ACC112 (cell line): ENCODE measurements around the gene PREX1.

Experiments
- H2AFZ ChIP-seq: fragments of 200-600 bp; sonication (generic); one replicate; pipeline ENCODE4 v1.6.0; 2017; ENCODE audit warnings: antibody characterized with exemption, low read length; ENCODE audit not compliant: unreplicated experiment
- H3K27ac ChIP-seq: fragments of 200-600 bp; sonication (generic); 2 replicates; pipeline ENCODE4 v1.5.1; 2014; ENCODE audit warnings: low read depth, mild to moderate bottlenecking, antibody characterized with exemption, low read length, moderate library complexity
- H3K27me3 ChIP-seq: fragments of 200-600 bp; sonication (generic); 2 replicates; pipeline ENCODE4 v1.6.1; 2014; ENCODE audit warnings: mild to moderate bottlenecking, antibody characterized with exemption, low read length, moderate library complexity, mixed read lengths; ENCODE audit not compliant: insufficient read depth
- H3K36me3 ChIP-seq: fragments of 200-600 bp; sonication (generic); 2 replicates; pipeline ENCODE4 v1.6.1; 2016; ENCODE audit warnings: mild to moderate bottlenecking, antibody characterized with exemption, low read length, moderate library complexity, mixed read lengths; ENCODE audit not compliant: insufficient read depth
- H3K4me1 ChIP-seq: fragments of 200-600 bp; sonication (generic); one replicate; pipeline ENCODE4 v1.6.1; 2016; ENCODE audit warnings: low read length, mixed read lengths; ENCODE audit not compliant: insufficient read depth, unreplicated experiment, control insufficient read depth
- H3K4me3 ChIP-seq: fragments of 200-600 bp; sonication (generic); 2 replicates; pipeline ENCODE4 v1.5.1; 2014; ENCODE audit warnings: mild to moderate bottlenecking, low read depth, low read length
- H3K79me2 ChIP-seq: fragments of 200-600 bp; sonication (generic); one replicate; pipeline ENCODE4 v1.6.0; 2016; ENCODE audit warnings: low read length; ENCODE audit not compliant: control insufficient read depth, unreplicated experiment, insufficient read depth

The PREX1 gene

GRCh38 chr20:48716086-48716485 is 111.7 kb downstream of the PREX1 start:
- H2AFZ ChIP-seq: no peak overlapping the region
- no peaks in the 10 kb centered on the region for H3K27me3 ChIP-seq
- H3K79me2 ChIP-seq: no peaks in the 10 kb centered on the region
- no peaks in the 10 kb centered on the region for H3K4me1 ChIP-seq
- no peaks in the 10 kb centered on the region for H3K36me3 ChIP-seq
- H3K4me3 ChIP-seq: no peak overlapping the region
- no peak overlapping the region for H3K27ac ChIP-seq

- H3K27me3 ChIP-seq: no peaks in the 10 kb centered on the region
- no peak overlapping the region for H2AFZ ChIP-seq
- H3K36me3 ChIP-seq: no peaks in the 10 kb centered on the region
- H3K4me1 ChIP-seq: no peaks in the 10 kb centered on the region
- H3K4me3 ChIP-seq: no peak overlapping the region
- H3K27ac ChIP-seq: no peak overlapping the region
- no peaks in the 10 kb centered on the region for H3K79me2 ChIP-seq
Measured at GRCh38 chr20:48714764-48715163, 113.0 kb downstream of the PREX1 start.

- H3K27me3 ChIP-seq: no peaks in the 10 kb centered on the region
- no peaks in the 10 kb centered on the region for H3K79me2 ChIP-seq
- no peaks in the 10 kb centered on the region for H3K36me3 ChIP-seq
- H3K4me3 ChIP-seq: no peak overlapping the region
- H3K4me1 ChIP-seq: no peaks in the 10 kb centered on the region
- H2AFZ ChIP-seq: no peak overlapping the region
- no peak overlapping the region for H3K27ac ChIP-seq
Measured at GRCh38 chr20:48711696-48712464, 115.9 kb downstream of the PREX1 start.

- Histone ChIP-seq H3K4me1 (no peaks in the 10 kb centered on the region), H3K36me3 (no peaks in the 10 kb centered on the region), H2AFZ (no peak overlapping the region), H3K27me3 (no peaks in the 10 kb centered on the region), H3K4me3 (no peak overlapping the region), H3K27ac (no peak overlapping the region), H3K79me2 (no peaks in the 10 kb centered on the region)
Measured at GRCh38 chr20:48711044-48711428, 116.8 kb downstream of the PREX1 start.

GRCh38 chr20:48710341-48711043 is 117.3 kb downstream of the PREX1 start:
- no peaks in the 10 kb centered on the region for H3K36me3 ChIP-seq
- no peak overlapping the region for H3K4me3 ChIP-seq
- no peak overlapping the region for H2AFZ ChIP-seq
- no peaks in the 10 kb centered on the region for H3K79me2 ChIP-seq
- H3K27me3 ChIP-seq: no peaks in the 10 kb centered on the region
- H3K27ac ChIP-seq: no peak overlapping the region
- no peaks in the 10 kb centered on the region for H3K4me1 ChIP-seq

- H3K27ac ChIP-seq: no peak overlapping the region
- no peaks in the 10 kb centered on the region for H3K79me2 ChIP-seq
- no peaks in the 10 kb centered on the region for H3K4me1 ChIP-seq
- H3K4me3 ChIP-seq: no peak overlapping the region
- H3K27me3 ChIP-seq: no peaks in the 10 kb centered on the region
- no peaks in the 10 kb centered on the region for H3K36me3 ChIP-seq
- no peak overlapping the region for H2AFZ ChIP-seq
Measured at GRCh38 chr20:48709744-48710143, 118.1 kb downstream of the PREX1 start.

- no peaks in the 10 kb centered on the region for H3K27me3 ChIP-seq
- no peaks in the 10 kb centered on the region for H3K79me2 ChIP-seq
- H3K4me3 ChIP-seq: no peak overlapping the region
- no peaks in the 10 kb centered on the region for H3K36me3 ChIP-seq
- no peak overlapping the region for H3K27ac ChIP-seq
- H3K4me1 ChIP-seq: no peaks in the 10 kb centered on the region
- H2AFZ ChIP-seq: no peak overlapping the region
Measured at GRCh38 chr20:48709058-48709691, 118.6 kb downstream of the PREX1 start.

GRCh38 chr20:48708630-48709029 is 119.2 kb downstream of the PREX1 start:
- no peaks in the 10 kb centered on the region for H3K4me1 ChIP-seq
- no peaks in the 10 kb centered on the region for H3K36me3 ChIP-seq
- H3K27ac ChIP-seq: no peak overlapping the region
- H2AFZ ChIP-seq: no peak overlapping the region
- no peaks in the 10 kb centered on the region for H3K27me3 ChIP-seq
- no peaks in the 10 kb centered on the region for H3K79me2 ChIP-seq
- H3K4me3 ChIP-seq: no peak overlapping the region

GRCh38 chr20:48708116-48708515 is 119.7 kb downstream of the PREX1 start:
- H3K4me3 ChIP-seq: no peak overlapping the region
- H3K36me3 ChIP-seq: no peaks in the 10 kb centered on the region
- no peaks in the 10 kb centered on the region for H3K79me2 ChIP-seq
- no peak overlapping the region for H2AFZ ChIP-seq
- no peak overlapping the region for H3K27ac ChIP-seq
- H3K27me3 ChIP-seq: no peaks in the 10 kb centered on the region
- H3K4me1 ChIP-seq: no peaks in the 10 kb centered on the region

GRCh38 chr20:48706710-48707365 is 121.0 kb downstream of the PREX1 start:
- no peaks in the 10 kb centered on the region for H3K27me3 ChIP-seq
- H3K79me2 ChIP-seq: no peaks in the 10 kb centered on the region
- no peaks in the 10 kb centered on the region for H3K4me1 ChIP-seq
- no peak overlapping the region for H2AFZ ChIP-seq
- no peak overlapping the region for H3K27ac ChIP-seq
- no peaks in the 10 kb centered on the region for H3K36me3 ChIP-seq
- H3K4me3 ChIP-seq: no peak overlapping the region
